ENCODE data around the gene TSC2.
"Not testable (repeated sequence)": the region's sequence is repeated elsewhere in the genome, so short reads cannot be mapped to it uniquely, and the experiment has no call there.

The TSC2 gene

GRCh38 chr16:2124694-2125444 is 77.1 kb downstream of the TSC2 start:
- peak; percentile 83 for DNase-seq (ENCODE audit: low read depth, low spot score)
- in situ Hi-C loops (cut with HindIII; ENCODE audit: low sequenced_read_pairs); H3K4me3 ChIP-seq (ENCODE audit: low read depth, low read length): not testable (repeated sequence)

GRCh38 chr16:2125609-2126008 is 77.8 kb downstream of the TSC2 start:
- H3K4me3 ChIP-seq (ENCODE audit: low read depth, low read length); in situ Hi-C loops (cut with HindIII; ENCODE audit: low sequenced_read_pairs); DNase-seq (ENCODE audit: low read depth, low spot score): not testable (repeated sequence)

DNA sequence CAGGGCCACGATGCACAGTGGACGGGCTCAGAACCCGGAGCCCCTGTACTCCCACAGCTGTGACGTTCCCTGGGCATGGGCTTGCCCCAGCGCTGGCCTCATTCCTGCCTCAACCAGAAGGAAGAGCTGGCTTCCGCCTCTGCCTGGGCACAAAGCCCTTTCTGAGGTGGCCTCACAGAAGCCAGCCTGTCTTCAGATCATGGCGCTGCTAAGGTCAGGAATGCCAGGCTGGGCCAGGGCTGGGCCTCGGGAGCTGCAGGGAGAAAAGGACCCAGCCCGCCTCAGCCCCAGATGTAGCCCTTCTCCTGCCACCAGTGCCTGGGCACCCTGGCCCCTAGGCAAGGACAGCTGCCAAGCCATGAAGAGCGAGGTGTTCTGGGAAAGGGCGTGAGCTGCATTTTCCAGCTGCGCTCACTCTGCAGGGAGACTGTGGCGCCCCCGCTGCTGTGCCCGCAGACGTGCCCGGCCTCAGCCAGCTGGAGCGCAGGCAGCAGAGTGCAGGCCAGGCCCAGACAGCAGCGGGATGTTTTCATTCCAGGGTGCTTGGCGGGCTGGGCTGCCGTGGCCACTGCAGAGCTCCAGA is 78.5 kb downstream of the TSC2 start:
- H3K4me3 ChIP-seq (ENCODE audit: low read depth, low read length); in situ Hi-C loops (cut with HindIII; ENCODE audit: low sequenced_read_pairs); DNase-seq (ENCODE audit: low read depth, low spot score): not testable (repeated sequence)

DNA sequence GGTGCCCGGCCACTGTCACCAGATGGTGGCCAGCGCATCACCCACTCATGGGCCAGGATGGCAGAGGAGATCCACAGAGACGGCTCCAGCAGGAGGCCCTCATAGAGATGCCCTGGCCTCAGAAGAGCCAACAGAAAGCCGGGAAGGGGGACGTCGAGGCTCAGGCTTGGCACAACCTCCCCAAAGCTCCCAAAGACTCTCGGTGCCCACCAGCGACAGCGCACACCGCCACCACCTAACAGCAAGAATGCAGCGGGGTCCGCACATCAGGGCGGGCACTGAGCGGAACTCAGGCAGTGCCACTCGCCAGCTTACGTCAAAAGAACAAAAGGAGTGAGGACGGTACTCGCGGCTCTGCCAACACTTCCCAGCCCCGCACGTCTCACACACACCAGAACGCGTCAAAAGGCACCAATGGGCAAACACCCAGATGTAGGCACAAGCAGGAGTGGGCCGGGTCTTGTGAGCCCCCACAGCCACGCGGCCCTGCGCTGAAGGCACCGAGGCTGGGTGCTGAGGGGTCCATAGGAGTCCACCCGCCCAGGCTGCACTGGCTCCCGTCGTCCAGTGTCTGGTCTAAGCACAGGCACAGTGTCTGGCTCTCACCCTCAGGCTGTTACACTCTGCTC is 79.3 kb downstream of the TSC2 start:
- in situ Hi-C loops (cut with HindIII; ENCODE audit: low sequenced_read_pairs); H3K4me3 ChIP-seq (ENCODE audit: low read depth, low read length); DNase-seq (ENCODE audit: low read depth, low spot score): not testable (repeated sequence)

- in situ Hi-C loops (cut with HindIII; ENCODE audit: low sequenced_read_pairs); H3K4me3 ChIP-seq (ENCODE audit: low read depth, low read length): not testable (repeated sequence)
- DNase-seq (ENCODE audit: low read depth, low spot score), result peak; percentile 52
Observed at GRCh38 chr16:2127630-2128280, 80.0 kb downstream of the TSC2 start.

GRCh38 chr16:2129251-2129650 is 81.5 kb downstream of the TSC2 start:
- in situ Hi-C loops (cut with HindIII; ENCODE audit: low sequenced_read_pairs); H3K4me3 ChIP-seq (ENCODE audit: low read depth, low read length): not testable (repeated sequence)
- DNase-seq (ENCODE audit: low read depth, low spot score), result peak; percentile 52

DNA sequence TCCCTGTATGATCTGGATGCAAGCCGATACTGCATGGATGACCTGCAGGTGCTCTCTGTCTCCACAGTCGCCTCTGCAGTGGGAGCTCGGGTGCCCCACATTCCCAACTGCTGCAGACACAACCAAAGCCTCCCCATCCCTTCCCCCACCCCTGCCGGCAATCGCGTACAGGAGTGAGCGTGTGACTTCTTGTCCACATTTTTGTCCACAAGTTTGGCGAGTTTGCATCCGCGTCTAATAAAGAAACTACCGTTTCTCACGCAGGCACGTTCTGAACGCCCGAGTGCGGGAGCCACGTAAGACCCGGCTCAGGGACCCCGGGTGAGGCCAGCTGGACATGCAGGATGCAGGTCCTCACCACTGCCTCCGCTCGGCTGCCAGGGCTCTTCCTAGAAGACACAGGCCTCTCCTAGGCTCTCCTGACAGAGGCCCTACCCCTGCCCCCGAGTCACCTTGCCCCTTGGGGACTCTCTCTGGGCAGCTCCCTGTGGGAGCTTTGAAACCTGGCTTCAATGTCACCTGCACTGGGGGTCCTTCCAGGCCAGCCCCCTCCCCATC is 82.2 kb downstream of the TSC2 start:
- in situ Hi-C loops (cut with HindIII; ENCODE audit: low sequenced_read_pairs); DNase-seq (ENCODE audit: low read depth, low spot score); H3K4me3 ChIP-seq (ENCODE audit: low read depth, low read length): not testable (repeated sequence)

DNA sequence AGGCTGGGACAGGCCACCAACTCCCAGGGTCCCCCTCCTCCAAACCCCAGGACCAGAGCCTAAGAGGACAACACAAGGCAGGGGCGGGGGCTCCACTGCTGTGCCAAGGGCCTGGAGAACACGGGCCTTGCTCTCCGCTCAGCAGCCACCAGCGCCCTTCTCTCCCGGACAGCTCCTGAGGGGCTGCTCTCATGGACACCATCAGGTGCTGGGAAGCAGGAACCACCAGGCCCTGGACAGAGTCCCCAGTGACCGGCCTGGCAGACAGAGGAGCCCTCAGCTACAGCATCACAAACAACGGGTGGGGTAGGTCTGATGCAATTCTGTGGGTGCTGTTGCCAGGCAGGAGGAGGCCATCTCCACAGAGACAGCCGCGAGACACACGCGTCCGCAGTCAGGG is 86.0 kb downstream of the TSC2 start:
- in situ Hi-C loops (cut with HindIII; ENCODE audit: low sequenced_read_pairs); DNase-seq (ENCODE audit: low read depth, low spot score): not testable (repeated sequence)
- H3K4me3 ChIP-seq (ENCODE audit: low read depth, low read length), result peak overlapping the region; percentile 20

DNA sequence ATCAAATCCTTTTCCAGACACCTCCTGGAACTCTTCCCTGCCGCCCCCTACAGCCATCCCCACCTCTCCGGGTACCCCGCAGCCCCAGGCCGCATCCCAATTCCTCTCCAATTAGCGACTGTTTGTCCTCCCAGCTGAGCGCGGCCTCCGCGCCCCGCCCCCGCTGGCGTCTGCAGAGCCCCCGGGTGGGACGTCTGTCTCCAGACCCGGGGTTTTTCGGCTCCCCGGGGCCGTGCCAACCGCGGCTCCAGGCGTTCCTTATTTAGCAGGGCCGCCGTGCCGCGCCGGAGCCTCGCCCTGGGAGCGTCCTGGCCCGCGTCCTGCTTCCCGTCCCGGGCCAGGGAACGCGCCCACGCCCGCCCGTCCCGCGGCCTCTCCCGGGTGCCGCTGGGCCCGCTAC is 87.3 kb downstream of the TSC2 start:
- H3K4me3 ChIP-seq (ENCODE audit: low read depth, low read length), result peak overlapping the region; percentile 51
- in situ Hi-C loops (cut with HindIII; ENCODE audit: low sequenced_read_pairs); DNase-seq (ENCODE audit: low read depth, low spot score): not testable (repeated sequence)

DNA sequence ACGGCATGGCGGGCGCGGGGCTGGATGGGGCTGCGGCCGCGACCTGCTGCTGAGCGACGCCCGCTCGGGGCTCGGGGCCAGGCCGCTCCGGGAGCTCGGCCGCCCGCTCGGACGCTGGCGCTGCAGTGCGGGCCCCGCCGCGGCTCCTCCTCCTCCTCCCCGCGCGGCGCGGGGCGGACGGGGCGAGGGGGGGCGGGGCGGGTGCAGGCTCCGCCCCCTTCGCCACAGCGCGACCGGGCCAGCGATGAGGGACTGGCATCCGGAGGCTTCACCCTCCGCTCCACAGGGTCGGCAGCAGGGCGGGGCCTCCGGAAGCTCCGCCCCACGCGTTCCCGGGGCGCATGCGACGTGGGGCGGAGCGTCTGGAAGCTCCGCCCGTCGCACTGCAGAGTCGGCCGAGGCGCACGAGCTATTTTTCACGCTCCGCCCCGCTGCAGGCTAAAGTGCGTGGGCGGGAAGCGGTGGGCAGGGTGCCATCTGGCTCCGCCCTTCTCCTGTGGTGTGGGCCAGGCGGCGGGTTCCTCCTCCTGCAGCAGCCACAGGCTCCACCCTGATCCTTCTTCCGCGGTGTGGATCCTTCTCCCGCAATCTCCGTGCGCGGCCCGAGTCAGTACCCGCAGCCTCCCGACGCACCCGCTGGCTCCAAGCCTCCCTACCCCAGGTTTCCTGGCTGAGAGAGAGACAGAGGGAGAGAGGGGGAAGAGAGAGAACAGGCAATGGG is 88.1 kb downstream of the TSC2 start, which contains the start of gene PKD1:
PKD1 (minus strand) TSS at position 129 of the 721 bp plus-strand sequence. CDS start 209 bp downstream, outside the sequence.
- DNase-seq (ENCODE audit: low read depth, low spot score), result peak; percentile 97
- H3K4me3 ChIP-seq (ENCODE audit: low read depth, low read length), result peak within 1 kb of the TSS; percentile 51
- in situ Hi-C loops (cut with HindIII; ENCODE audit: low sequenced_read_pairs), result not testable (repeated sequence)

Measured in astrocyte of the spinal cord (primary cell).